Measurements from ENCODE around the gene CEP192.

GRCh38 chr18:13032173-13032572, 41.0 kb downstream of the CEP192 start:
- TF ChIP-seq CTCF (IDR thresholded peaks at IDR 0.05) (no peak), POLR2AphosphoS5 (IDR thresholded peaks at IDR 0.05) (no peak)

Measured in sigmoid colon (tissue), 4 donors.